Medulla oblongata (tissue), 1 donor: ENCODE data around the gene MDFIC.

ENCODE experiments used
- DNase-seq: peaks from one replicate; pipeline ENCODE4 v3.0.0-alpha.2; 2015; ENCODE audit errors: extremely low spot score

The MDFIC gene

DNA sequence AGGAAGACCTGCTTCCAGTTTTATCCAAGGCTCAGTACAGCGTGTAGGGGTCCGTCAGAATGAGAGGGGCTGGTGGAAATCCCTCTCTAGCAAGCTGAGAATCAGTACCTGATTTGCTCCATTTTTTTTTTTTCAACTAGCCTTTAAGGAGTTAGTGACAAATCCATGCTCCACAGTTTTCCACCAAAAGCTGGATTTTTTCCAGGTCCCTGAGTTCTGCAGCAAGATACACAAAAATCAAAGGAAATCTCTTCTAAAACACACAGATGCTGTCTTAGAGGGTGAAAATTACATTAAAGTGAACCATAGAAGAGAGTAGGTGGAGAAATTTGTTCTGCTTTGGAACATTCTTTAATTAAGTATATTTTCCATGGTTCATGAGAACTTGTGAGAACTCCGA is 30.4 kb downstream of the MDFIC start:
- DNase-seq, result no peak

GRCh38 chr7:114953724-114954123 is 31.8 kb downstream of the MDFIC start:
- no peak for DNase-seq

GRCh38 chr7:114956702-114957101 is 34.8 kb downstream of the MDFIC start:
- DNase-seq, result no peak

- DNase-seq, result no peak
Measured at GRCh38 chr7:114957444-114957843, 35.5 kb downstream of the MDFIC start.

DNA sequence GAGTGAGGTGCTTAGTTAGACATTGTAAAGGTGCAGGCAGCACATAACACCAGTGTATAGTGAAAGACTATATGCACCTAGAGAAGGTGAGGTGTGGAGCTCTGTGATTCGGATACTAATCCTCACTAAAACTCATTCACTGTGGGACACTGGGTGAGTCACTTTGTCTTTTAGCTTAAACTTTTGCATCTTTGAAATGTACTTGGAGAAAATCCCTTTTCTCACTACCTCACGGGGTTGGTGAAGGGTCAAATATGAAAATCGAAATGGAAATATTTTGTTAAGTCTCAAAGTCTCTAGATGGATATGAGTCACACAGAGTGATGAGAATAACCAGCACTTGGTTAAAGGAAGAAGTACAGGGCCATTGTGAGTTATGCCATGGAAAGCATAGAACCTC is 38.0 kb downstream of the MDFIC start:
- no peak for DNase-seq

DNA sequence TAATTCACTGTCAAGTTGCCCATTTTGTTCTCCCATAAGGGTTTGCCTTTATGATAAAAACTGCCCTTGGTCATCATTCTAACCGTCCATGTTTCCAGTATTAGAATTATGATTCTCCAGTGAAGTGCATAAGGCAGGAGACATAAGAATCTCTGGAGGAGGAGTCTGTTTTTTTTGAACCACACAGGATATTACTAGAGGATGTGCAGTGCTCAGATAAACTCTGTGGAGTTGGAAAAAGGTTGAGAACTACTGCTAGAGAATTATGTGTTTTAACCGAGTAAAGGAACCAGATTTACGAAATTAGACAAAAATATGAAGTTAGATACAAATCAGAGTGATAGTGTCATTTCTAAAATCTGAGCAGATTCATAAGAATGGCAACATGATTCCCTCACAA is 40.5 kb downstream of the MDFIC start:
- no peak for DNase-seq

DNA sequence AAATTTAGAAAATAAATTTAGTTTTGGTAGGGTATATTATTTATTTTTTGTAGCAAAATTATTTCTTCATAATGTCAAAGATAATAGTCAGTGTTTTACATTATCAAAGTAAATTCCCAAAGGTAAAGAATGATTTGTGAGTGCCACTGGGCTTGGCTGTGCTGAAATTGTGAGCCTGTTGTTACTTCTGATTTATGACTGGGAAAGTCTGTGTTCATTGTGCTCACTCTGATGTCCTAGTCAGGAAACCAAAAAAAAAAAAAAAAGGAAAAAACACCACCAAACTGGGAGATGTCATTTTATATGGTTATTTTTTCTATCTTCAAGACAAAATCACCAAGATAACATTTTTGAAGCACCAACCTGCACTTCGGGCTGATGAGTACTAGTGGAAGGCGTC is 44.3 kb downstream of the MDFIC start:
- DNase-seq, result no peak

GRCh38 chr7:114969096-114969495 is 47.2 kb downstream of the MDFIC start:
- no peak for DNase-seq

- no peak for DNase-seq
Measured at GRCh38 chr7:114970308-114970707, 48.4 kb downstream of the MDFIC start.

- DNase-seq, result no peak
Measured at GRCh38 chr7:114970732-114971131, 48.8 kb downstream of the MDFIC start.

GRCh38 chr7:114972567-114972966 is 50.7 kb downstream of the MDFIC start:
- no peak for DNase-seq

- no peak for DNase-seq
Measured at GRCh38 chr7:114973147-114973546, 51.3 kb downstream of the MDFIC start.

GRCh38 chr7:114975401-114975800 is 53.5 kb downstream of the MDFIC start:
- no peak for DNase-seq

- no peak for DNase-seq
Measured at GRCh38 chr7:114976666-114977065, 54.8 kb downstream of the MDFIC start.

DNA sequence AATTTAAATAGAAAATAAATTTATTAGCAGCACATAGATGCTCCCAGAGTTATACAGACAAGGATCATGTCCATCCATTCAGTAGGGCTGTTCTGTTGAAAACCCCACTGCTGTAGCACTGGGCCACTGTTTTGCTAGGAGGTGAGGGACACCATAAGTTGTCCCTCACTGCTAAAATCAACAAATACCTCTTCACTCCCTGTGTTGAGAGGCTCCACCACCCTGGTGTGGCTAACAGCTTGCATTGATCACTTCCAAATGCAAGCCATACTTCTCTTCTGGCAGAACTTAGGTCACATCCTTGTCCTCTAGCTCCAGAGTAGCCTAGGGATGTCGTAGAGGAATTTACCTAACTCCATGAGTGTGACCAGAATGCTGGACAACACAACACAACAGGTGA is 55.4 kb downstream of the MDFIC start:
- DNase-seq, result no peak

GRCh38 chr7:114979388-114979787 is 57.5 kb downstream of the MDFIC start:
- no peak for DNase-seq

- DNase-seq, result no peak
Measured at GRCh38 chr7:114979803-114980507, 58.1 kb downstream of the MDFIC start.

GRCh38 chr7:114981323-114981722 is 59.4 kb downstream of the MDFIC start:
- DNase-seq, result no peak

GRCh38 chr7:114985116-114985715 is 63.3 kb downstream of the MDFIC start:
- no peak for DNase-seq

DNA sequence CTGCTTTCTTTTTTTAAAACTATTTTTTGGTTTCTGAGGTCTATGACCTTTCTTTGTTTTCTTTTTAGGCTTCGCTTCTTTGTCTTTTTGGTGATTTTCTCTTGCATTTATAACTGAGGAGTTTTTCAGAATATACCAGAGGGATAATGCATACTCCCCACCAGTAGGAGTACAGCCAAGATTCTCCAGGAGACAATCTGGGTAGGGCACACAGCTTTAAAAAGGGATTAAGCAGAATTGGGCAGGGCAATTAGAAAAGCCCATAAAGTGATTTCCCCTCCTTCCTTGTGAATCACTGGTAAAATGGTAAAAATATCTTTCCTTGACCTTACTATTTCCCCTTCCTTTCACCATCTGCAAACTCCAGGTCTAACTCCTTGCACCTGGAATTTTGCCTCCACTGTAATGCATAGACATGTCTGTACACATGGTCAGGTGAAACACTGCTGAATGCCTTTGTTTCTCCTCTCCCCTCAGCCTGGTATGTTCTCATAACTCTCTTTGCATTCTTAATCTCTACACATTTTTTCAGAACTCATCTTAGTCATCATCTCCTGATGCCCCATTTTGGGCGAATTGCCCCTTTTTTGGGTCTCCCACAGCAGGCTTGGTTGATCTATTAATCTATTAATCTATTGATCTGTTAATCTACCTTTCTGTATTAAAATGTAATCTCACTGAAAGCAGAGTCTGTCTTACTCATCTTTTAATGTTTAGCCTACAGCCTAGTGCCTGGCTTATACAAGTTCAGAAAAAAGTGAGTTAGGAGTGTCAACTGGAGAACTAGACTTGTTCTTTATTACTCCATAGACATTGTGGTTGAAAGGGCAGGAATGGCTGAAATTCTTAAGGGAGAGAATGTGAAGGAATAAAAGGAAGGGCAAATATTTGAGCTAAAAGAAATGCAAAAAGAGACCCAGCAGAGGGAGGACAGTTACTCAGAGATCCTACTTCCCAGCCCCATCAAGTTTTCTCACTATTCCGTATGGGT is 64.6 kb downstream of the MDFIC start:
- DNase-seq, result no peak

GRCh38 chr7:114988026-114988425 is 66.1 kb downstream of the MDFIC start:
- DNase-seq, result no peak

DNA sequence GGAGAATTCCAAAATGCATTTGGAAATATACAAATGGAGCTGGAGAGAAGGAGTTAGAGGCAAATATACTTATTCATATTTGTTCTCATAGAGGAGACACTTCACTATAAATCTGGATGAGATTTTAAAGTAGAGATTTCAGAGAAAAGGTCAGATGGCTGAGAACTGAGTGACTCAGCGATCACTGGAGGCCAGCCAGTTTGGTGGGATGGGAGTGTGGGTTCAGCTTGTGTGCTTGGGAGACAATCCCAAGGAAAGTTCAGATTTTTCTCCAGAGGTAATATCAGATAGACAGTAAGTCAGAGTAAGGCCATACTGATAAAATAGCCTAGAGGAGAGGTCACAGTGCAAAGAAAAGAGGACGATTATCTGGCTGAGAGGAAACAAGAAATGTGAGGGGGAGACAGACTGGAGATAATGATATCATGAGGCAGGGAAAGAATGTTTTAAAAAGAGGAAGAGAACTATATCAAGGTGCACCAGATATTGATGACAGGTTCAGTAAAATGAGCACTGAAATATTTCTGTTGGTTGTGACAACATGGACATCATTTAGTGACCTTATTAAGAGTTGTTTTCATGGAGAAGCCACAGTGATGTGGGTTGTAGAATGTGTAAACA is 67.0 kb downstream of the MDFIC start:
- no peak for DNase-seq
